Activated CD8-positive, alpha-beta memory T cell treated with anti-CD3 and anti-CD28 coated beads for 48 hours (primary cell): Measurements from ENCODE around the gene TCF4.

Experiments used
- DNase-seq, 3 experiments: peaks; one replicate each; pipeline ENCODE4 v3.0.0-alpha.2; 2020; ENCODE audit warnings: low read depth in 2 of 3, low spot score in 2 of 3

The TCF4 gene

DNA sequence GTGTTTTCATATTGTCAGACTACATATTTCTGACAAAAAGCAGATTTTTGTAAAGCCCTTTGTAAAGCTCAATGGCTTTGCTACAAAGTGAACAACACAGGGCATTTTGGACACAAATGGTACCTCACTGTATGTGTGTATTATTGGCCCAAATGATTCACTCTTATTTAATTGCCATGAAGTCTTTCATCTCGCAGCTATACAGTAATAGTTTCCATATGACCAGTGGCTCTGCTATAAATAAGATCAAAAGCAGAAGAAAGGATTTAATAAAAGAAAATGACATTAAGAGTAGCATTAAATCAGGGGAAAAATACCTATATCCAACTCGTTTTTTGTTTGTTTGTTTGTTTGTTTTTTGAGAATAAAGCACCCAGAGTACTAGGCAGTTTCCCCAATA is 344.7 kb downstream of the TCF4 start:
- DNase-seq: no peak

DNA sequence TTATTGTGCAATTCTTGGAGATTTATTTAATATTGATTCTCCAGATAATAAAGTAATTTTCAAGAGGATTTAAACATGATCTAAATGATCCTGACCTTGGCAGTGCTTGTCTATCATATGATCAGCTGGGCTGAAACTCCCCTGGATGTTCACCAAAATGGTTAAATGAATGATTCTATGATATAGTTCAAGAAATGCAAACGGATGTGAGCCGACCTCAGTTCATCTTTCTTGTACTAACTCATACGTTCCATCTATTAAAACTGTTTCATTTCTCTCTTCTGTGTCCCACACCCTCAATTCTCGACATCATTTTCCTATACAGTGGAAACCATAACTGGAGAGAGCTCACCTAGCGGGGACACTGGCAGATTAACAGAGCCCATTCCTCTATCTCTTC is 347.0 kb downstream of the TCF4 start:
- no peak for DNase-seq

DNA sequence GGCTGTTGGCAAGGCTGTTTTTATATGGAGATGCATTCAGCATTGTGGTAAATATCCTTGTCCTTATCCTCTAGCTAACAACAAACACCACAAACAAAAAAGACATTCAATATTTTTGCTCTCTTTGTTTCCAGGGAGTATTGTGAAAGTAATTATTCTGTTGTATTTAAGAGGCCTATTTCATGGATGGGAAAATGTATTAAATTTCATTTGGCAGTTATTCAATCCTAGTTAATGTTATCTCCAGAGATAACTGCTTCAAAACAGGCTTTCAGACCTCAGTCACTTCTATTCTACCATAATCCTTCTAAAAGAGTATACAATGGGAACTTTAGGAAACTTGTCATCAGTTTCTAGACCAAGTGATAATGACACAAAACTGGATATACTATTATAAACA is 348.3 kb downstream of the TCF4 start:
- no peak for DNase-seq

DNA sequence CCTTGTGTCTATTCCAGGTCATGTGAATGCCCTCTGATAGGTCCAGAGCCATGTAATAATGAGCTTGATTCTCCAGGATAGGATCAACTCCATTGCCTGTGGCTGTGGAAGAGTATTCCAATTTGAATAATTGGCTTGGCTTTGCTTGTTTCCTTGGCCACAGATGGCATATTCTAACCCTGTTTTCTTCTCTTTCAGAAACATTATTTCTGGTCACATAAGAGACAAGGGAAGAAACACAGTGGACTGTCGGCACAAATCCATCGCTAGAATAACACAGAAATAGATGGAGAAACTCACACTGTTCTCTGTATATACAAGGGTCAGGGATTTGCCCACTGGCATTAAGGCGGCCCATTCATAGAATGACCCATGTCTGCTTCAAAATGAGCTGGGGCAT is 350.3 kb downstream of the TCF4 start:
- no peak for DNase-seq

DNA sequence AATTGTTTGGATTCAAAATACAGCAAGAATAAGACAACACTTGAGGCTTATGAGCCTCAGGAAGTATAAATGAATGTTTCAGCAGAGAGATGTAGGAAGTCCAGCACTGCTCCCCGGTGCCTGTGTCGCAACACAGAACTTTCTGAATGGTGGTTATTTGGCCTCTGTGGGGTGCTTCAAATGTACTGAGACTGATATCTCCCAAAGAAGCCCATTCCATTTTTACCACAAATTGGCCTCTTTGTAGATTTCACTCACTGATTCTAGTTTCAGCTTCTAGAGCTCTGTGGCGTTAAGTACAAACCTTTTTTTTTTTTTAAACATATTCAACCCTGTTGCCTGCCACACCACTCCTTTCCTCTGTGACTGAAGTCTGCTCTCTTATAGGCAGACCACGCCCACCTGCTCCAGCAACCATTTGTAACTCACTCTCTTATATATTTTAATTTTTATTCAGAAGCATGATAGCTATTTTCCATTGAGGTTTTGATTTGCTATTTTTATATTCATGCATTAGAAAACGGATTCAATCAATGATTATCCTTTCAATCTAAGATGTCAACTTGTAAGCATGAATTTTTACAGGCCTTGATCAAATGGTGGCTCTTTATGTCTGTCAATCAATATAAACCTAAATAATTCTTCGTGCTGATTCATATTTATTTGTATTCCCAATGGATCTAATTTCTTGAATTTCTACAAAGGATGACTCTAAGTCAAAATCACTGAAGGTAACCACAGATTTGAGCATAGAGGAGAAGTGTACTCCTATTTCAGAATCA is 351.7 kb downstream of the TCF4 start:
- DNase-seq: no peak

DNA sequence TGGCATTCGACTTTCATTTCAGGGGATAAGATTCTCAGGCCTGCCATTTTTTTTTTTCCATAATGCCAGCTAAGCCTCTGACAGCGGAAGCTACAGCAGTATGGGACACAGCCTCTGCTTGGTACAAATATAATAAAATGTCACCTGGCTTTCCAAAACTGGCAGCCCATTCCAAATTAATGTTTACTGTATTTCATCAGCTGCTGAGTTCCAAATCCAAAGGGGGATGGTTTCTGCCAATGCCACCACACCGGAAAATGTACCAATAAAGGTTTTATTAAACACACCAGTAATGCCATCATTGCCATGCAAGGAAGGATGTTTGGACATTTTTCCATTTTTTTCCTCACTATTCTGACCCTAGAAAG is 352.9 kb downstream of the TCF4 start:
- no peak for DNase-seq

DNA sequence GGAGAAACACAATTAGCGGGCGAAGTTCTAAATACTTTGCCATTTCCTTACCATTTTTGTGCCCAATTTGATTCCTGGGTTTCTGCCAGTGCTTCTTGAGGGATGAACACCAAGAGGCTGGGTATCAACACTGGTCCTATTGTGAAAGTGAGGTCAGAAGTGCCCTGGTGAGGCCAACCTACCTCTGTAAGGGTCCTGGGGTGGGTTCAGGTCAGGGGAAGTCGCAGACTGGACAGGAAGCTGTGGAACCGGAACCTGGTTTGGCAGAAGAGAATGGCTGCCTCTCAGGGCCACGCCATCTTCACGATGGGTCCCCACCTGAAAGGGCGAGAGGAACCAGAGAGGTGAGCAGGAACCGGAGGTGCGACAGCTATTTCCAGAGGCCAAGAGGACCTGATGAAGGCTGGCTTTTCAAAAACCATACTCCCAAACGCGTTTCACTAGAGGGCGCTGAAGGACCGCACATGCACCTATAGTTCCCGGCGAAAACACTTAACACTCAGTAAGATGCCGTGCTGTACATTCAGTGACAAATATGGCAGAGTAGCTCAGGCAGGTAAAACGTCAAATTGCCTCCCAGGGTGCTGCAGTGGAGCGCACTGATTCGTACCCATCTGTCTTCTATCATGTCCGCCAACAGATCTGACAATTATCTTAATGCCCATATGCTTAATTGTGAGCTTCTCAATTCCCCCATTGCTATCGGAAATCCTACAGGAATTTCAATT is 353.5 kb downstream of the TCF4 start:
- peak; percentile 15 to 38 (median 19) for DNase-seq

DNA sequence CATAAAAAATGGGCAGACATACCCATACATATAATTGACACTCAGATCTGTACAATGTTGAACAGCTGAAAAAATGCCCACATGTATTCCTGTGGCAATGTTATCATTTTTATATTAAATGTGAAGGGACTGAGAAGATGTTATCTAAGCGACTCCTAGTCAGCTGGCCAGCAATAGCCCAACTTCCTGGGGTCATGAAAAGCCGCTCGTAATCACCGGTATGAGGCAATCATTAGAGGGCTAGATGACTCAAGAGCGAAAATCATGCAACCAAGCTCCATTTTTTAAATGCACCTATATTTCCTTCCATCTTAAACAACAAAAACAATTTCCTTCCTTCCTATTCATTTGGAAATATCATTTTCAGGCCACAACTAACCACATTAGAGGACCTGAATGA is 354.1 kb downstream of the TCF4 start:
- DNase-seq: no peak

DNA sequence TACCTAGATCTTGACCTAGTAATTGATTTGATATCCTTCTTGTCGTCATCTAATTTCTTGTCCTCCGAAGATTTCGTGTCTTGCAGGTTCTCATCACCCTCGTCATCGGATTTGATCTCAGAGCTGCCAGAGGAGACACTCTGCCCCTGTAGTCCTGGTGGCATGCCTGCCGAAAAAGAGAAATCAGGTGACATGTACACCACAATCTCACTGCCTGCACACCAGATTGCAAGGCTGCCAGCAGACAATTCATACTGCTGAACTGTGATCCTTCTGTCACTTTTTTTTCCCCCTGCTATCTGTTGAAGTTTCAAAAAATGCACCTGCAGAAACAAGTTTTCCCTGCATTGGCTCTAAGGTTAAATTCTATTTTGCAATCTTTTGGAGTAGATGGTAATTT is 355.5 kb downstream of the TCF4 start:
- DNase-seq: no peak

DNA sequence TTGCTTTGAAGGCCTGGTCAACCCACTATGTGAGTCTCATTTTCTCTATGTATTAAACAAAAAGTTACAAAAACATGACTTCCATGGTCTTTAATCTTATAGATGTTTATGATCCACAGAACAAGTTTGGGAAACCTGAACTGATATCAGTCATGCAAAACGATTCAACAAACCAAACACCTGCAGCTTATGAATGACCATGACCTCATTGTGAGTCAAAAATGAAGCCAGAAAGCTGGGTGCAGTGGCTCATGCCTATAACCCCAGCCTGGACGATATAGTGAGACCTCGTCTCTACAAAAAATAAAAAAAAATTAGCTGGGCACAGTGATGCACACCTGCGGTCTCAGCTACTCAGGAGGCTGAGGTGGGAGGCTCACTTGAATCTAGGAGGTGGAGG is 358.3 kb downstream of the TCF4 start:
- no peak for DNase-seq

DNA sequence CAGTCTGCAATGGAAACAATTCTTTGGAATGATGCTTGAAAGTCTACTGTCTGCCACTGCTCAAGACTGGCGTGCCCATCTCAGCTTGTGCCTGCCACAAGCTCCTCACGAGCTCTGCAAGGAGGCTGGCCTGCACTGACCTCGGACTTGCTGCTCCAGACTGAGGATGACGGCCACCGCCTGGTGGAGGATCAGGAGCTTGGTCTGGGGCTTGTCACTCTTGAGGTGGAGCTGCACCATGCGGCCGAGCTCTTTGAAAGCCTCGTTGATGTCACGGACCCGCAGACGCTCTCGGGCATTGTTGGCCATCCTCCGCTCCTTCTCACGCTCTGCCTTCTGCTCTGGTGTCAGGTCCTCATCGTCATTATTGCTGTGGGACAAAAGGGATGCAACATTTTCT is 359.3 kb downstream of the TCF4 start:
- no peak for DNase-seq

DNA sequence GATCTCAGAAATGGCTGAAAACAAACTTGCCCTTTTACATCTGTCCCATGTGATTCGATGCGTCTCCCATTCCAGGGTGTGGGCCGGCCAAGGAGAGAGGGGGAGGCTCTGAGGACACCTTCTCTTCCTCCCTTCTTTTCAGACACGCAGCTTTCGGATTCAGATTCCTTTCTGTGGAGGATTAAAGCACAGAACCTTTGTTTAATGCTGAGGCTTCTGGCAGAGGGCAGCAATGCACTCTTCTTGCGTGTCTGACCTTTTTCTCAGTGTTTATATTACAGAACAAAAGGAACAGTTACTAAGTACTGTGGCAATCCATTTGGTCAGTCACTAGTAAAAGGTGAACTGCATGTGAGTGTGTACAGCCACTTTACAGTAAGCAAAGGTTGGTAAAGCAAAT is 359.8 kb downstream of the TCF4 start:
- no peak for DNase-seq

DNA sequence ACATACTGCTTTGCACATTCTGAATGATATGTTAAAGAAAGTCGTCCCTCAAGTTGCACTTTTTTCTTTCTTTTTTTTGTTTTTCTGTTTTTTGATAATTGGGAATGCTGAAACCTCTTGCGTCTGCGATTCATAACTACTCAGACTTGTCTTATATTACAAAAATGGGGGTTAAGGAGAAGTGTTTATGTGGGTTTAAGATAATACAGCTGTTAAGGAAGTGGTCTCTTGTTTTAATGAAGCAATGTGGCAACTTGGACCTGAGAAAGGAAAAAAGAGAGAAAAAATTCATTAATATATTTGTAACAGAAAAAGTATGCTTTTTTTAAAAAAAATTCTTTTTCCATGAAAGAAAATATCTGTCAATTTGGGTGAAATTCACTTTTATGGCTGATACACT is 360.2 kb downstream of the TCF4 start:
- no peak for DNase-seq

DNA sequence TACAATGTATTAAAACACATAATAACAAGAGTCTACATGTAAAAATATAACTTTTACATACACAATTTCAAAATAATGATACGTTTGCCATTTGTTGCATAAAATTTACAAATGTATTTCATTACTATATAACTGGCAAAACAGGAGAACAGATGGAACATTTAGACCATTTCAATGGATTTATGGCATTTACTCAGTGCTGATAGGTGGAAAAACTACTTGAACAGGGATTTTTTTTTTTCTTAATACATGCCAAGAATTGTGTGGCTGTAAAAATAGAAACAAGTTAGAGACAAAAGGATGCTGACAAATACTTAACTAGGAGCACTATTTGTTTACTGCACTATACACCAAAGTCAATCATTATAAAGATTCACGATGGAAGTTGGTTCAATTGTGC is 361.9 kb downstream of the TCF4 start:
- no peak for DNase-seq

DNA sequence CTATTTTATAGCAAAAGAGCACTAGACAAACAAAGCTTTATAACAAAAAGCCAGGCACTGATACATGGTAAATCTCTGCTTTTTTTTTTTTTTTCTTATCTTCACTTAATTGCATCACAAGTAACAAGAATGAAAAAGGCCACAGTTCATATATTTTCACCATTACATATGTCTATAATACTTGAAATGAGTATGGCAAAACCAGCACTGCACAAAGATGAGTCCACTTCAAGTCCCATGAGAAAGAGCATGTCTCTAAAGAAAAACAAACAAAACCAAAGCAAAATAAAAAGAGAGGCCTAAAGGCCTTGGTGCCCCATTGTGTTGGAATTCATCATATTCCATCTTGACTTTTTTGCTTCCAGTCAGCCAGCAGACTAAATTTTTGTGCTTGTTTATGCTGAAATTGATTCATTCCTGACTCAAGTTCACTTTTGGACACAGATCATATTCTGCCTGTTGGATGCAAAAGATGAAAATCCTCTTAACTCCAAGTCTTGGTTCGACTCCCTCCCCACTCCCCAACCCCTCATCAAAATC is 363.8 kb downstream of the TCF4 start:
- no peak for DNase-seq

DNA sequence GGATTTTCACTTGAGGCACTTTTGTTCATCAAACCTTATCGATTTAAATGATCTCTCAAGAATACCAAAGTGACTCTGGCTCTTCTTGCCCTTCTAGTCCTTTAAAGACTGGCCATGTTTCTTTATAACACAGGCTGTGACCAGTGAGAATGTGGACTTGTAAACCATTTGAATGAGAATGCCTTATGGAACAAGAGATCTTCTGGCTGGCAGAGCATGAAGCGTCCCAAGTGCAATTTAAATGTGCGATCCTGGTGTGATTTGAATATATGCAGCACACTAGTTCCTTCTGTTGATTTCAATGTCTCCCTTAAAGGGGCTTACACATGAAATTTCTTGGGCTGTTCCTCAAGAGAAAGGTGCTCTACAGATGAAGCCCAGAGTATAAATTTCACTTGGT is 366.4 kb downstream of the TCF4 start:
- DNase-seq: no peak

DNA sequence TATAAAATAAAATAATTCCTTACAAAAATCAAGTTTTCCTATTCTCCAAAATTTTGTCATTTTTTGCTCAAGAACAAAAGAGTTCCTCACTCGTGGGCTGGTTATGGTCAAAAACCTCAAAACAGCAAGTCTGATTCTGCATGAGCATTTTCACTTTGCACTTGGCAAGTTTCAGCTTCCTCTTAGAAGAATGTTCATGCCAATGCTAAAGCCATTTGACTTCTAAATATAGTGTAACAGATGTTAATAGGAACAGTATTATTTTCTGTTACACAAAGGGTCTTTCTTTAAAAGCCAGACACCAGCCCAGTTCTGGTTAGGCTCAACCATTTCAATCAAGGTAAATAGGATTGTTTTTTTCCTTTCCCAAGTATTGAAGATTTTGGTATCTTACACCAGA is 367.5 kb downstream of the TCF4 start:
- no peak for DNase-seq

DNA sequence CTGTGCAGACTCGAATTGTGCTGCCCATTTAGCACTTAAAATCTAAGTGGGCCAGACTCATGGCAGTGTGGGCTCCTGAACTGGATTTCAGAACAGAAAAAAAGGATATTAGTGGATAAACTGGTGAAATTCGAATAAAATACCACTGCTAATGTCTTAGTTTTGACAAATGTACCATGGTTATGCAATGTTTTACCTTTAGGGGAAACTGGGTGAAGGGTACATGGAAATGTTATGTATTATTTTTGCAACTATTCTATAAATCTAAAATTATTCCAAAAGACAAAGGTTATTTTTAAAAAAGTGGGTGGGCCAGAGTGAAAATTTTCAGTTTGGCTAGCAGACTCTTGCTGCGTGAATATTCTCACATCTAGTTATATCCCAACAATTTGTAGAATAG is 368.2 kb downstream of the TCF4 start:
- DNase-seq: no peak

DNA sequence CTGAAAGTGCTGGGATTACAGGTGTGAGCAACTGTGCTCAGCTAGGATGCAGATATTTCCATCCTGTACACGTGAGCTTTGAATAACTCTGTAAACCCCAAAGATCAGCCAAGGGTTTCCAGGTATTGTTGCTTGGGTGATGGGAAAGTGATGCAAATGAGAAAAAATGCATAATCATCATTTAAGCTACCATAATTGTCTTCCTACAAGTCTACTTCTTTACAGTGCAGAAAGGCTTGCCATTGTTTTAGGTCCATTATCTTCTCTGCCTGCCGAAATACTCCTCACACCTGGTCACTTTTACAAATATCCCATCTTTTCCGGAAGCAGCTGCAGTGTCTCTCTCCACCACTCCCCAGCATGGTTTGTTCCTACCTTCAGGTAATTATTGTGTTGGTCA is 368.9 kb downstream of the TCF4 start:
- no peak for DNase-seq

DNA sequence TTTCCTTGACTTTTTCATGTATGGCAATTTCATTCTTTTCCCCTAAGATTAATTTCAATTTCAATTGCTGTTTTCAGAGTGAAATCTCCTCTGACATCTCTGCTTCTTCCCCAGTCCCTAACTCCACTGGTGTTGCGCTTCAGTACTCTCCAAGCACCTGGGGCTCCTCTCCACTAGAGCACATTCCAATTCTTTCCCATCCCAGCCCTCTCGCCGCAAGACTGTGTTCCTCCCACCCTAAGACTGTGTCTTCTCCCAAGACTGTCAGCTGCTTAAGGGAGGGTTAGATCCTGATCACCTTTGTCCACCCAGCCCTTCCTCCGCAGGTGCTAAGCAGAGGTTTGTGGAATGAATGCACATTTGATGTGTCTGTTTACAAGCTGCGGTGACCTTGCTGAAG is 373.0 kb downstream of the TCF4 start:
- DNase-seq: no peak

DNA sequence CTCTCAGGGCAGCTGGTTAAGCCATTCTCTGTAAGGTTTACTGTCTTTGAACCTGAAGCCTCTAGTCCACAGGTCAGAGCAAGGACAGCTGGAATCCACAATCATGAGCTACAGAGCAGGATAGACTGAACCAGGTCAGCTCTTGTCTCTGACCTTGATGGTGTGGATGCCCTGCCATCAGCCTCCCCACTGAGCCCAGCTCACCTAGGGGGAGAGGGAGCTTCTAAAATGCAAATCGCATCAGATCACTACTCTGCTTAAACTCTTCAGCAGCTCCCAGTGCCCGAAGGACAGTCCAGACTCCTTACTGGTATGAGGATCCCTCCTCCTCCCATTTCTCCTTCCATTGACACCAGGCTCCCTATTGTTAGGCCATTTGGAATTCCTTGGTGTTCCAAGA is 373.5 kb downstream of the TCF4 start:
- DNase-seq: no peak

DNA sequence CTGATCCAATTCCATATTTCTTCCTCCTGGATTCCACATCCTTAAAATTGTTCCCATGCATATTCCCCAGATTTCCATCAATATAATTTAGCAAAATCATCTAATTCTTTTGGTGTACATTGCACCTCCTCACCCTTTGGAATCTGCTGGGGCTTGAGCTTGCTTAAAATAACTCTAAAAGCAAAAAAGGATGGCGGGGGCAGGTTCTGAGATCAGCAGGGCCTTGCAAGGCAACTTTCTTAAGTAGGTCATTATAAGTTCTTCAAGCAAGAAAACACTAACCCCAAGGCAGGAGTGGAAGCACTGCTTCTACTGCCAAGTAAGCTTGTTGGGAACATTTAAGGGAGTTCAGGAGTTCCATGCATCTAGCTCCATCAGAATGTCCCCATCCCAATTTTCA is 374.4 kb downstream of the TCF4 start:
- no peak for DNase-seq

DNA sequence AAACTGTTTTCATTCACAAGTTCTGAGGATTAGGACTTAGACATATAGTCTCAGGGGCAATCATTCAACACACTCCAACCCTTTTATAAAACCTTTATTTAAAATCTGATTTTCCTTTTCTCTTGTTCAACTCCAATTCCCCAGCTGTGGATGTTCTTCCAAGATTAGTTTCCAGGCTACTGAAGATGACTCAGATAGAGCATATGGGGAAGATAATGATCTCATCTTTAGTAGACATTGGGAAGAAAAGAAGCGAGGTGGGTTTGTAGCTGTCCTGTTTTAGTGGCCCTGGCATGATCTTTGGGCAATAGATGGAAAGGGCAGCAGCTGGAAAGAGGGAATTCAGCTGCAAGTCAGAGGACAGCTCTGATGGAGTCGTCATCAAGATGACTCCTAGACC is 381.1 kb downstream of the TCF4 start:
- DNase-seq: no peak
